GM12801 (cell line): ENCODE measurements around the gene PTPRG.

ENCODE experiments used
- CTCF ChIP-seq: IDR thresholded peaks from one replicate; pipeline ENCODE4 v1.5.1; 2011; ENCODE audit warnings: control low read depth; ENCODE audit not compliant: insufficient read length; ENCODE audit errors: extremely low read depth

PTPRG gene

GRCh38 chr3:62167566-62168262 lies 606.3 kb downstream of the PTPRG start:
- no peak for TF ChIP-seq CTCF

- no peak for TF ChIP-seq CTCF
Observed at GRCh38 chr3:62168356-62168755, 607.0 kb downstream of the PTPRG start.

GRCh38 chr3:62169906-62170660 lies 608.7 kb downstream of the PTPRG start:
- TF ChIP-seq CTCF, result no peak

- no peak for TF ChIP-seq CTCF
Observed at GRCh38 chr3:62171789-62172188, 610.4 kb downstream of the PTPRG start.

- no peak for TF ChIP-seq CTCF
Observed at GRCh38 chr3:62172199-62172598, 610.8 kb downstream of the PTPRG start.

GRCh38 chr3:62173939-62174515 lies 612.7 kb downstream of the PTPRG start:
- TF ChIP-seq CTCF, result no peak

GRCh38 chr3:62175161-62175560 lies 613.8 kb downstream of the PTPRG start:
- TF ChIP-seq CTCF, result no peak
